HepG2 (cell line): Measurements from ENCODE around the gene BCL2L1. TPM values are rescaled to one million over a fixed set of nuclear protein-coding genes. Genes with fewer than 3 reads are reported as not detected.

ENCODE experiments used
- ARHGAP35 ChIP-seq: sonication (generic); formaldehyde crosslinking; IDR thresholded peaks from 2 replicates; pipeline ENCODE4 v1.9.0; 2022; ENCODE audit warnings: mild to moderate bottlenecking, inconsistent platforms, moderate library complexity, missing genetic modification reagents, borderline replicate concordance
- ATF7-NPFF ChIP-seq: sonication (generic); formaldehyde crosslinking; IDR thresholded peaks from 2 replicates; pipeline ENCODE4 v1.8.1; 2023; ENCODE audit warnings: mild to moderate bottlenecking, low read depth, missing genetic modification reagents, moderate library complexity
- KDM5A ChIP-seq: fragments of 200-600 bp; sonication (generic); IDR thresholded peaks from 2 replicates; pipeline ENCODE4 v1.7.0; 2018; ENCODE audit warnings: antibody characterized with exemption, mild to moderate bottlenecking, low read length, borderline replicate concordance
- KDM5B ChIP-seq: sonication (generic); formaldehyde crosslinking; IDR thresholded peaks from 2 replicates; pipeline ENCODE4 v1.4.0; 2020; ENCODE audit warnings: missing genetic modification reagents, mild to moderate bottlenecking, borderline replicate concordance
- MEIS1 ChIP-seq: sonication (generic); formaldehyde crosslinking; IDR thresholded peaks from 2 replicates; pipeline ENCODE4 v1.9.0; 2021; ENCODE audit warnings: mild to moderate bottlenecking, missing genetic modification reagents, moderate library complexity, borderline replicate concordance
- NCOR1 ChIP-seq: fragments of 200-600 bp; sonication (generic); IDR thresholded peaks from 2 replicates; pipeline ENCODE4 v1.7.0; 2017; ENCODE audit warnings: antibody characterized with exemption, low read length, borderline replicate concordance
- NR0B2 ChIP-seq: sonication (generic); formaldehyde crosslinking; IDR thresholded peaks from 2 replicates; pipeline ENCODE4 v1.4.0; 2020; ENCODE audit warnings: mild to moderate bottlenecking, missing genetic modification reagents
- NR2F1 ChIP-seq, 2 experiments: fragments of 450-650 bp in 1 of 2; formaldehyde crosslinking in 1 of 2; IDR thresholded peaks; 2 replicates each; pipeline versions ENCODE4 v1.5.0 to v1.6.1; 2016 to 2020; ENCODE audit warnings: mild to moderate bottlenecking in 1 of 2, missing compliant biosample characterization in 1 of 2, missing genetic modification reagents in 1 of 2, moderate library complexity in 1 of 2
- POLR2AphosphoS2 ChIP-seq: IDR thresholded peaks from 2 replicates; pipeline ENCODE4 v1.6.1; 2011; ENCODE audit warnings: low read depth, low read length, improper control_type of control experiment
- RBFOX2 ChIP-seq: fragments of 200-400 bp; formaldehyde crosslinking; IDR thresholded peaks from 2 replicates; pipeline ENCODE4 v1.6.1; 2017; ENCODE audit warnings: low read depth, mild to moderate bottlenecking, low read length
- SAFB2 ChIP-seq: sonication (generic); formaldehyde crosslinking; IDR thresholded peaks from 2 replicates; pipeline ENCODE4 v1.5.1; 2020; ENCODE audit warnings: missing genetic modification reagents, low read depth, mild to moderate bottlenecking, borderline replicate concordance
- SNAI1 ChIP-seq: sonication (generic); formaldehyde crosslinking; IDR thresholded peaks from 2 replicates; pipeline ENCODE4 v1.5.0; 2020; ENCODE audit warnings: mild to moderate bottlenecking, missing genetic modification reagents, borderline replicate concordance
- TCF7L2 ChIP-seq: IDR thresholded peaks from 2 replicates; pipeline ENCODE4 v1.6.1; 2011; ENCODE audit warnings: mild to moderate bottlenecking, low read depth, low read length, moderate library complexity
- THAP7 ChIP-seq: sonication (generic); formaldehyde crosslinking; IDR thresholded peaks from 2 replicates; pipeline ENCODE4 v1.8.1; 2023; ENCODE audit warnings: mild to moderate bottlenecking, missing genetic modification reagents
- ZNF138 ChIP-seq: sonication (generic); formaldehyde crosslinking; IDR thresholded peaks from 2 replicates; pipeline ENCODE4 v1.5.0; 2020; ENCODE audit warnings: mild to moderate bottlenecking, low read depth, missing genetic modification reagents
- ZNF20 ChIP-seq: sonication (generic); formaldehyde crosslinking; IDR thresholded peaks from 2 replicates; pipeline ENCODE4 v1.4.0; 2020; ENCODE audit warnings: mild to moderate bottlenecking, moderate library complexity, missing genetic modification reagents
- ZNF230 ChIP-seq: sonication (generic); formaldehyde crosslinking; IDR thresholded peaks from 2 replicates; pipeline ENCODE4 v1.4.0; 2020; ENCODE audit warnings: mild to moderate bottlenecking, missing genetic modification reagents
- ZNF44 ChIP-seq: sonication (generic); formaldehyde crosslinking; IDR thresholded peaks from 2 replicates; pipeline ENCODE4 v1.5.1; 2020; ENCODE audit warnings: mild to moderate bottlenecking, missing genetic modification reagents
- ZNF441 ChIP-seq: sonication (generic); formaldehyde crosslinking; IDR thresholded peaks from 2 replicates; pipeline ENCODE4 v1.7.0; 2021; ENCODE audit warnings: missing genetic modification reagents, borderline replicate concordance
- ZNF510 ChIP-seq: sonication (generic); formaldehyde crosslinking; IDR thresholded peaks from 2 replicates; pipeline ENCODE4 v1.4.0; 2020; ENCODE audit warnings: low read depth, mild to moderate bottlenecking, missing genetic modification reagents
- ZNF556 ChIP-seq: sonication (generic); formaldehyde crosslinking; IDR thresholded peaks from 2 replicates; pipeline ENCODE4 v1.4.0; 2020; ENCODE audit warnings: mild to moderate bottlenecking, missing genetic modification reagents, borderline replicate concordance
- ZNF710 ChIP-seq: sonication (generic); formaldehyde crosslinking; IDR thresholded peaks from 2 replicates; pipeline ENCODE4 v1.5.0; 2020; ENCODE audit warnings: mild to moderate bottlenecking, missing genetic modification reagents, borderline replicate concordance
- ZNF775 ChIP-seq: sonication (generic); formaldehyde crosslinking; IDR thresholded peaks from 2 replicates; pipeline ENCODE4 v1.4.0; 2020; ENCODE audit warnings: missing genetic modification reagents, mild to moderate bottlenecking, moderate library complexity, borderline replicate concordance
- ZNF777 ChIP-seq: sonication (generic); formaldehyde crosslinking; IDR thresholded peaks from 2 replicates; pipeline ENCODE4 v1.4.0; 2020; ENCODE audit warnings: missing genetic modification reagents
- ZNF883 ChIP-seq: sonication (generic); formaldehyde crosslinking; IDR thresholded peaks from 2 replicates; pipeline ENCODE4 v1.5.1; 2020; ENCODE audit warnings: mild to moderate bottlenecking, missing genetic modification reagents; ENCODE audit errors: not compliant biosample characterization
- ZSCAN21 ChIP-seq: sonication (generic); formaldehyde crosslinking; IDR thresholded peaks from 2 replicates; pipeline ENCODE4 v1.8.0; 2022; ENCODE audit warnings: mild to moderate bottlenecking, missing genetic modification reagents, moderate library complexity, borderline replicate concordance
- polyA plus RNA-seq, 8 experiments: library from polyadenylated mRNA; depleted of rRNA in 3 of 8; stranded (reverse) in 7 of 8; unstranded in 1 of 8; fragments of >200 nt; fragmentation: Illumina TruSeq in 4 of 8; extraction: Trizol in 4 of 8; gene quantifications; 2 replicates each; pipeline versions ENCODE4 v1.2.1 to v1.2.3, GENCODE V29; 2011 to 2016; ENCODE audit warnings: low read depth in 4 of 8, missing spikeins in 1 of 8, mixed read lengths in 1 of 8; ENCODE audit not compliant: insufficient read depth in 1 of 8
- total RNA-seq, 5 experiments: library from RNA; depleted of rRNA; stranded (reverse); fragments of >200 nt; fragmentation: Illumina TruSeq; extraction: Trizol; gene quantifications; 2 replicates each; pipeline ENCODE4 v1.2.3, GENCODE V29; 2016; ENCODE audit warnings: low read depth in 1 of 5

The BCL2L1 gene
- total and polyA plus RNA-seq, 2 of the 13 experiments (the other 11 are each of a cell fraction or from before 2014, with no cell fraction given), result 164 to 258 TPM

GRCh38 chr20:31739550-31739977, 16.9 kb upstream of the BCL2L1 start (continued):
- TF ChIP-seq NR2F1 (CRISPR knock-in tag; IDR thresholded peaks at IDR 0.05), result peak in 1 of 2 experiments; percentile 28; a peak in 1 of 4 replicates
- no peak for TF ChIP-seq ZNF777 (CRISPR knock-in tag)
- no peak for TF ChIP-seq POLR2AphosphoS2
- TF ChIP-seq NR0B2, result 0 out of 2 replicates have a peak, but pooled peaks have one; percentile 12
- 0 out of 2 replicates have a peak, but pooled peaks have one; percentile 25 for TF ChIP-seq SNAI1 (CRISPR knock-in tag)
- peak; percentile 2; the same call in 1 of the 2 replicates for TF ChIP-seq ATF7-NPFF (CRISPR knock-in tag)
- TF ChIP-seq KDM5A, result peak; percentile 70
- 0 out of 2 replicates have a peak, but pooled peaks have one; percentile 5 for TF ChIP-seq MEIS1
- TF ChIP-seq ZNF441 (CRISPR knock-in tag), result 0 out of 2 replicates have a peak, but pooled peaks have one; percentile 2
- 0 out of 2 replicates have a peak, but pooled peaks have one; percentile 4 for TF ChIP-seq ZSCAN21 (CRISPR knock-in tag)
- 0 out of 2 replicates have a peak, but pooled peaks have one; percentile 8 for TF ChIP-seq SAFB2 (CRISPR knock-in tag)
- 0 out of 2 replicates have a peak, but pooled peaks have one; percentile 8 for TF ChIP-seq THAP7 (CRISPR knock-in tag)
- TF ChIP-seq ZNF510, result 0 out of 2 replicates have a peak, but pooled peaks have one; percentile 6
- 0 out of 2 replicates have a peak, but pooled peaks have one; percentile 11 for TF ChIP-seq NCOR1
- no peak for TF ChIP-seq TCF7L2
- TF ChIP-seq ZNF44, result no peak; the same call in 1 of the 2 replicates
- TF ChIP-seq KDM5B (CRISPR knock-in tag), result peak; percentile 9; the same call in 1 of the 2 replicates
- peak; percentile 1; the same call in 1 of the 2 replicates for TF ChIP-seq ZNF230 (CRISPR knock-in tag)
- no peak for TF ChIP-seq ZNF775
- TF ChIP-seq ZNF556 (CRISPR knock-in tag), result peak; percentile 9; the same call in 1 of the 2 replicates
- peak; percentile 22; the same call in 1 of the 2 replicates for TF ChIP-seq ZNF710 (CRISPR knock-in tag)
- TF ChIP-seq ARHGAP35 (CRISPR knock-in tag), result 0 out of 2 replicates have a peak, but pooled peaks have one; percentile 2
- TF ChIP-seq RBFOX2, result peak; percentile 47; the same call in 1 of the 2 replicates
- TF ChIP-seq ZNF20 (CRISPR knock-in tag), result no peak
- peak; percentile 9 for TF ChIP-seq ZNF883 (CRISPR knock-in tag)
- TF ChIP-seq ZNF138 (CRISPR knock-in tag), result peak; percentile 14; the same call in 1 of the 2 replicates
